Smooth muscle cell (in vitro differentiated cells): ENCODE results near the gene GHRHR. TPM values are rescaled to one million over a fixed set of nuclear protein-coding genes. Genes with fewer than 3 reads are reported as not detected.

Experiments used
- DNase-seq: peaks from one replicate; lab custom pipeline; 2025; ENCODE audit not compliant: unreplicated experiment; lab: John Stamatoyannopoulos, UW
- H2AFZ ChIP-seq: fragments of 200-600 bp; sonication (generic); 2 replicates; pipeline ENCODE4 v1.6.0; 2016; ENCODE audit warnings: antibody characterized with exemption, low read depth, mild to moderate bottlenecking
- H3F3A ChIP-seq: fragments of 200-600 bp; sonication (generic); 2 replicates; pipeline ENCODE4 v1.6.0; 2017; ENCODE audit warnings: antibody characterized with exemption, low read depth
- H3K27ac ChIP-seq: fragments of 200-600 bp; sonication (generic); 2 replicates; pipeline ENCODE4 v1.5.1; 2016; ENCODE audit warnings: low read depth, mild to moderate bottlenecking
- H3K27me3 ChIP-seq: fragments of 200-600 bp; sonication (generic); 2 replicates; pipeline ENCODE4 v1.6.1; 2016; ENCODE audit warnings: low read depth, mild to moderate bottlenecking
- H3K36me3 ChIP-seq: fragments of 200-600 bp; sonication (generic); 2 replicates; pipeline ENCODE4 v1.5.1; 2016; ENCODE audit warnings: low read depth
- H3K4me1 ChIP-seq: fragments of 200-600 bp; sonication (generic); 2 replicates; pipeline ENCODE4 v1.5.1; 2016; ENCODE audit warnings: low read depth
- H3K4me2 ChIP-seq: fragments of 200-600 bp; sonication (generic); 2 replicates; pipeline ENCODE4 v1.6.0; 2016; ENCODE audit warnings: mild to moderate bottlenecking
- H3K4me3 ChIP-seq: fragments of 200-600 bp; sonication (generic); 2 replicates; pipeline ENCODE4 v1.5.1; 2016; ENCODE audit warnings: mild to moderate bottlenecking
- H3K79me2 ChIP-seq: fragments of 200-600 bp; sonication (generic); 2 replicates; pipeline ENCODE4 v1.6.0; 2016; ENCODE audit warnings: low read depth, mild to moderate bottlenecking
- H3K9ac ChIP-seq: fragments of 200-600 bp; sonication (generic); 2 replicates; pipeline ENCODE4 v1.6.0; 2016; ENCODE audit warnings: low read depth
- H3K9me3 ChIP-seq: fragments of 200-600 bp; sonication (generic); replicated peaks from 2 replicates; pipeline ENCODE4 v1.5.1; 2016; ENCODE audit warnings: low read depth
- H4K20me1 ChIP-seq: fragments of 200-600 bp; sonication (generic); 2 replicates; pipeline ENCODE4 v1.6.0; 2016; ENCODE audit warnings: low read depth
- WGBS: methylation state at CpG from one replicate; pipeline ENCODE4 v1.1.7; 2016; ENCODE audit warnings: low lambda C conversion rate; 5-methylcytosine and 5-hydroxymethylcytosine counted together
- polyA plus RNA-seq: library from polyadenylated mRNA; unstranded; fragments of >200 nt; fragmentation: Nextera tagmentation; extraction: Ambion mirVana; gene quantifications from 2 replicates; pipeline ENCODE4 v1.2.1, GENCODE V29; 2016
- total RNA-seq: library from RNA; depleted of rRNA; stranded (reverse); fragments of >200 nt; gene quantifications from 2 replicates; pipeline ENCODE4 v1.2.3, GENCODE V29; 2014
- TF ChIP-seq, protein P1 (sequence below): fragments of 200-600 bp; sonication (generic); IDR thresholded peaks from 2 replicates; pipeline ENCODE4 v1.5.1; 2017; ENCODE audit warnings: borderline replicate concordance, mild to moderate bottlenecking, antibody characterized with exemption; ENCODE audit not compliant: insufficient read depth, poor library complexity, severe bottlenecking

Gene GHRHR
- total and polyA plus RNA-seq, 2 experiments from 2014 or later = not detected

DNA sequence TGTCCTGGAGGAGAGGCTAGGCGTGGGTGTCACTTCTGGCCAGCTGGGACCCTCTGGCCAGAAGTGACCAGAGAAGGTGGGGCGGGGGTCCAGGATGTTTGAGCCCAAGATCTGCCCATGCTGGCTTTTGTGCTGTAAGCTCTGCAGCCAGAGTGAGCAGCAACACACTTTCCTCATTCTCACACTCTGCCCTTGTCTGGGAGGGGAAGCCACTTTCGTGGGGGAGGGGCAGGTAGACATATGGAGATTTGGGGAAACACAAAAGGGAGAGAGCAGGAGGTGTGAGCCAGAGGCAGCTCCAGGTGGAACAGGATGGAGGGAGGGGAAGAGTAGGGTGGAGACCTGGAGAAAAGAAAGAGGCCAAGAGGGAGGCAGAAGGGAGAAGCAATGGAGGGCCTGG, 56.9 kb downstream of the GHRHR start:
- Histone ChIP-seq H3F3A (no peaks in the 10 kb centered on the region), H3K9me3 (no peaks in the 10 kb centered on the region), H2AFZ (no peak overlapping the region), H3K27me3 (no peaks in the 10 kb centered on the region), H3K27ac (no peak overlapping the region), H3K36me3 (no peaks in the 10 kb centered on the region), H3K9ac (no peak overlapping the region), H4K20me1 (no peaks in the 10 kb centered on the region), H3K4me1 (no peaks in the 10 kb centered on the region), H3K79me2 (no peaks in the 10 kb centered on the region), H3K4me3 (no peak overlapping the region), H3K4me2 (no peak overlapping the region)
- TF ChIP-seq, protein P1, sequence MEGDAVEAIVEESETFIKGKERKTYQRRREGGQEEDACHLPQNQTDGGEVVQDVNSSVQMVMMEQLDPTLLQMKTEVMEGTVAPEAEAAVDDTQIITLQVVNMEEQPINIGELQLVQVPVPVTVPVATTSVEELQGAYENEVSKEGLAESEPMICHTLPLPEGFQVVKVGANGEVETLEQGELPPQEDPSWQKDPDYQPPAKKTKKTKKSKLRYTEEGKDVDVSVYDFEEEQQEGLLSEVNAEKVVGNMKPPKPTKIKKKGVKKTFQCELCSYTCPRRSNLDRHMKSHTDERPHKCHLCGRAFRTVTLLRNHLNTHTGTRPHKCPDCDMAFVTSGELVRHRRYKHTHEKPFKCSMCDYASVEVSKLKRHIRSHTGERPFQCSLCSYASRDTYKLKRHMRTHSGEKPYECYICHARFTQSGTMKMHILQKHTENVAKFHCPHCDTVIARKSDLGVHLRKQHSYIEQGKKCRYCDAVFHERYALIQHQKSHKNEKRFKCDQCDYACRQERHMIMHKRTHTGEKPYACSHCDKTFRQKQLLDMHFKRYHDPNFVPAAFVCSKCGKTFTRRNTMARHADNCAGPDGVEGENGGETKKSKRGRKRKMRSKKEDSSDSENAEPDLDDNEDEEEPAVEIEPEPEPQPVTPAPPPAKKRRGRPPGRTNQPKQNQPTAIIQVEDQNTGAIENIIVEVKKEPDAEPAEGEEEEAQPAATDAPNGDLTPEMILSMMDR = no peak
- DNase-seq = no peak
- 73% methylated on average over 3 of the region's 3 CpGs for WGBS

DNA sequence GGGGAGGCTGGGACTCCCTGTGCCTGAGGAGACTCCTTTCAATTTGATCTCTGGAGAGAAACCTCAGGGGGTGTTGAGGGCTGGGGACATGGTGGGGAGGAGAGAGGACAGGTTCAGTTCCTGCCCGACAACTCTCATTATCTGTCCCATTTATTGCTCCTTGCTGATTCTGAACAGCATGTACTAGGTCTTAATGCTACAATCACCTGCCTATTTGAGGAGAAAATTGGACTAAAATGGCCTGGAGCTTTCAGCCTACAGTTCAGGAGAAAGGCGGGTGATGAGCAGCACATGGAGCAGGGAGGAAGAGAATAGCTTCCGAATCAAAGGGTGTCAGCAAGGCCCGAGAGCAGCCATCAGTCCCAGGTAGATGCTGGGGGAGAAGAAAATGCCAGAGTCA, 58.4 kb downstream of the GHRHR start:
- no peak overlapping the region for H2AFZ ChIP-seq
- H3K36me3 ChIP-seq = no peaks in the 10 kb centered on the region
- H3K4me2 ChIP-seq = no peak overlapping the region
- H3K4me1 ChIP-seq = peaks cover 5% of the 10 kb centered on the region
- H3K27me3 ChIP-seq = no peaks in the 10 kb centered on the region
- no peak for DNase-seq
- TF ChIP-seq, protein P1 = no peak
- no peaks in the 10 kb centered on the region for H3K79me2 ChIP-seq
- no peak overlapping the region for H3K4me3 ChIP-seq
- no peaks in the 10 kb centered on the region for H3F3A ChIP-seq
- WGBS = 94% methylated on average over 4 of the region's 4 CpGs
- H3K9me3 ChIP-seq = no peaks in the 10 kb centered on the region
- no peaks in the 10 kb centered on the region for H4K20me1 ChIP-seq
- H3K27ac ChIP-seq = no peak overlapping the region
- no peak overlapping the region for H3K9ac ChIP-seq

DNA sequence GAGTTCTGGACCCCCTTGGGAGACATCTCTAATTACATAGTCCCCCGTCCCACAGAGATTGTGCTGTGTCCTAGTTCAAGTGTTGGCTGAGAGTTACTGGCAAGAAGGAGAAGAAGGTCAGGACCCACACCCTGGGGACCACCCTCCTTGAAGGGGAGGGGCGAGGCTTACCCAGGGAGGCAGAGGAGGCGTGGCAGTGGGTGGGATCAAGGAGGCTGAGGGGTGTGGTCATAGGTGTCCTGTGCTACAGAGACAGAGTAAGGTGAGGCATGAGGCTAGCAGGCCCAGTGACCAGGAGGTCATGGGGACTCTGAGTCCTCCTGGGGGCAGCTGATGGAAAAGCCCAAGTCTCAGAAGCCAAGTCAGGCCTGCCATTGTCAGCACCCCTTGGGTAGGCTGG, 59.0 kb downstream of the GHRHR start:
- Histone ChIP-seq H3K27me3 (no peaks in the 10 kb centered on the region), H3K9ac (no peak overlapping the region), H4K20me1 (no peaks in the 10 kb centered on the region), H3K9me3 (no peaks in the 10 kb centered on the region), H3K4me1 (peaks cover 10% of the 10 kb centered on the region), H2AFZ (no peak overlapping the region), H3K79me2 (no peaks in the 10 kb centered on the region), H3K4me2 (no peak overlapping the region), H3F3A (no peaks in the 10 kb centered on the region), H3K4me3 (no peak overlapping the region), H3K36me3 (no peaks in the 10 kb centered on the region), H3K27ac (no peak overlapping the region)
- TF ChIP-seq, protein P1 = no peak
- WGBS = 89% methylated on average over 3 of the region's 3 CpGs
- no peak for DNase-seq

GRCh38 chr7:31023877-31024276, 60.1 kb downstream of the GHRHR start:
- H3K4me2 ChIP-seq = no peak overlapping the region
- H3K36me3 ChIP-seq = no peaks in the 10 kb centered on the region
- H3K79me2 ChIP-seq = no peaks in the 10 kb centered on the region
- no peak overlapping the region for H2AFZ ChIP-seq
- H3K27me3 ChIP-seq = no peaks in the 10 kb centered on the region
- DNase-seq = no peak
- H3K9me3 ChIP-seq = no peaks in the 10 kb centered on the region
- no peak overlapping the region for H3K9ac ChIP-seq
- H3K4me1 ChIP-seq = peaks cover 10% of the 10 kb centered on the region
- 93% methylated on average over 5 of the region's 5 CpGs for WGBS
- H3F3A ChIP-seq = no peaks in the 10 kb centered on the region
- H3K4me3 ChIP-seq = no peak overlapping the region
- TF ChIP-seq, protein P1 = no peak
- H4K20me1 ChIP-seq = no peaks in the 10 kb centered on the region
- H3K27ac ChIP-seq = no peak overlapping the region
